WTC11 (cell line): ENCODE results near the gene CDKL2. TPM values are rescaled to one million over a fixed set of nuclear protein-coding genes. Genes with fewer than 3 reads are reported as not detected.
"Not testable (repeated sequence)": the region's sequence is repeated elsewhere in the genome, so short reads cannot be mapped to it uniquely, and the experiment has no call there.

Experiments used
- ATAC-seq: fragments of 200-7000 bp; cut with Tn5 transposase; 2 replicates; pipeline ENCODE4 v1.10.0; 2021; ENCODE audit warnings: mild to moderate bottlenecking, moderate library complexity
- CTCF ChIA-PET: fragments of 300-600 bp; sonication (Branson Sonifier 250); formaldehyde crosslinking; loops from one replicate; lab custom pipeline; 2021; ENCODE audit warnings: antibody characterized with exemption; lab: Charles Lee
- POLR2A ChIA-PET: fragments of 350-600 bp; sonication (Branson Sonifier 250); formaldehyde crosslinking; loops from one replicate; lab custom pipeline; 2021; ENCODE audit warnings: antibody characterized with exemption; lab: Charles Lee
- DNase-seq: peaks from one replicate; pipeline ENCODE4 v3.0.0; 2021; ENCODE audit warnings: low spot score
- H3K27ac Mint-ChIP-seq: 2 replicates; pipeline ENCODE4 v1.8.0; 2021; ENCODE audit warnings: mixed read lengths
- H3K27me3 Mint-ChIP-seq: 2 replicates; pipeline ENCODE4 v1.8.0; 2021; ENCODE audit warnings: low read depth, mild to moderate bottlenecking, moderate library complexity, mixed read lengths
- H3K36me3 Mint-ChIP-seq: 2 replicates; pipeline ENCODE4 v1.8.0; 2021; ENCODE audit warnings: mixed read lengths
- H3K4me1 Mint-ChIP-seq: 2 replicates; pipeline ENCODE4 v1.8.0; 2022; ENCODE audit warnings: mixed read lengths
- H3K4me3 Mint-ChIP-seq: 2 replicates; pipeline ENCODE4 v1.8.0; 2021; ENCODE audit warnings: mild to moderate bottlenecking, moderate library complexity, mixed read lengths
- H3K9me3 Mint-ChIP-seq: 2 replicates; pipeline ENCODE4 v1.8.0; 2021; ENCODE audit warnings: mixed read lengths
- CBFB ChIP-seq: sonication (generic); formaldehyde crosslinking; IDR thresholded peaks from 2 replicates; pipeline ENCODE4 v1.8.1; 2022; ENCODE audit warnings: mild to moderate bottlenecking, low read depth, missing genetic modification reagents
- CREM ChIP-seq: sonication (generic); formaldehyde crosslinking; IDR thresholded peaks from 2 replicates; pipeline ENCODE4 v1.8.1; 2022; ENCODE audit warnings: mild to moderate bottlenecking, missing genetic modification reagents, moderate library complexity
- ETV6 ChIP-seq: sonication (generic); formaldehyde crosslinking; IDR thresholded peaks from 2 replicates; pipeline ENCODE4 v1.8.1; 2022; ENCODE audit warnings: mild to moderate bottlenecking, missing genetic modification reagents
- GABPB1 ChIP-seq: sonication (generic); formaldehyde crosslinking; IDR thresholded peaks from 2 replicates; pipeline ENCODE4 v1.8.1; 2023; ENCODE audit warnings: mild to moderate bottlenecking, missing genetic modification reagents
- HMGA2 ChIP-seq: fragments of 250-450 bp; sonication (Bioruptor Pico); IDR thresholded peaks from 2 replicates; pipeline ENCODE4 v1.4.0; 2021; ENCODE audit warnings: mild to moderate bottlenecking, moderate library complexity
- NFYB ChIP-seq: sonication (generic); formaldehyde crosslinking; conservative IDR thresholded peaks from 2 replicates; pipeline ENCODE4 v1.8.0; 2022; ENCODE audit warnings: low read depth, missing genetic modification reagents
- RELA ChIP-seq: sonication (generic); formaldehyde crosslinking; IDR thresholded peaks from 2 replicates; pipeline ENCODE4 v1.8.1; 2022; ENCODE audit warnings: missing genetic modification reagents, mild to moderate bottlenecking, borderline replicate concordance
- TCF7 ChIP-seq: sonication (generic); formaldehyde crosslinking; IDR thresholded peaks from 2 replicates; pipeline ENCODE4 v1.8.0; 2022; ENCODE audit warnings: mild to moderate bottlenecking, low read depth, missing genetic modification reagents, moderate library complexity
- ZNF138 ChIP-seq: sonication (generic); formaldehyde crosslinking; conservative IDR thresholded peaks from 2 replicates; pipeline ENCODE4 v1.8.1; 2022; ENCODE audit warnings: mild to moderate bottlenecking, moderate library complexity, missing genetic modification reagents
- ZNF219 ChIP-seq: sonication (generic); formaldehyde crosslinking; IDR thresholded peaks from 2 replicates; pipeline ENCODE4 v1.8.0; 2023; ENCODE audit warnings: missing genetic modification reagents, mild to moderate bottlenecking, borderline replicate concordance
- total RNA-seq: library from RNA; stranded (reverse); gene quantifications from 3 replicates; pipeline ENCODE4 v1.2.3, GENCODE V29; 2021
- TF ChIP-seq, protein P1 (sequence below): fragments of 250-450 bp; sonication (Bioruptor Pico); IDR thresholded peaks from 2 replicates; pipeline ENCODE4 v1.9.0; 2021; ENCODE audit warnings: moderate library complexity, mild to moderate bottlenecking, inconsistent platforms, borderline replicate concordance
- TF ChIP-seq, protein P2 (sequence below): sonication (generic); formaldehyde crosslinking; IDR thresholded peaks from 2 replicates; pipeline ENCODE4 v1.8.0; 2022; ENCODE audit warnings: missing genetic modification reagents
- TF ChIP-seq, protein P3 (sequence below): sonication (generic); formaldehyde crosslinking; IDR thresholded peaks from 2 replicates; pipeline ENCODE4 v1.8.1; 2023; ENCODE audit warnings: mild to moderate bottlenecking, moderate library complexity, missing genetic modification reagents
- TF ChIP-seq, protein P4 (sequence below): sonication (generic); formaldehyde crosslinking; IDR thresholded peaks from 2 replicates; pipeline ENCODE4 v1.8.1; 2023; ENCODE audit warnings: mild to moderate bottlenecking, missing genetic modification reagents, moderate library complexity
- TF ChIP-seq, protein P5 (sequence below): fragments of 250-450 bp; sonication (Bioruptor Pico); IDR thresholded peaks from 2 replicates; pipeline ENCODE4 v1.9.0; 2021; ENCODE audit warnings: mild to moderate bottlenecking
- TF ChIP-seq, protein P6 (sequence below): sonication (generic); formaldehyde crosslinking; IDR thresholded peaks from 2 replicates; pipeline ENCODE4 v1.8.0; 2023; ENCODE audit warnings: missing genetic modification reagents, mild to moderate bottlenecking, borderline replicate concordance

The CDKL2 gene
- total RNA-seq, 1 experiment from 2014 or later: 1.7 TPM

DNA sequence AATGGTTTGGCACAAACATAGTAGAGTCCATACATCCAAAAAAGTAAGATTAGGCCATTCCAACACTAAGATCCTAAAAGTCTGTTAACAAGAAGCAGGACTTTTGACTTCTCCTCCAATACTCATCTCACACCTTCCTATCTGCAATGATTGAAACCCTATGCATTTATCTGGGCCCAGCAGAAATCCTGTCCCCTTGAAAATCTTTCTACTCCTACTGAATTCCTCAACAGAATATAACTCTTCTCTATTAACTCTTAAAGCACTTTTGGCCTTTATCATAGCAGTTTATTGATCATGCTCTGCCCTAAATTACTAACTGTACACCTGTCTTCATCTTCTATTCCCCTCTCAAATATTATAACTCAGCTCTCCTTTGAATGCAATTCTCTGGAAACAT lies 38.3 kb upstream of the CDKL2 start:
- no peak for DNase-seq
- H3K27ac Mint-ChIP-seq: peak overlapping the region; percentile 20
- peak overlapping the region; percentile 34 for H3K4me3 Mint-ChIP-seq
- H3K9me3 Mint-ChIP-seq: no peaks in the 10 kb centered on the region
- peaks cover 3% of the 10 kb centered on the region; the same call in 1 of the 2 replicates for H3K36me3 Mint-ChIP-seq
- CTCF ChIA-PET: interaction anchor here (0.6 to 2.1 kb wide), 6 partner anchors 37 to 179 kb away, joined by 3 to 14 read pairs (median 4); partner anchors contain the start of gene USO1
- TF ChIP-seq RELA (CRISPR knock-in tag) (no peak), GABPB1 (CRISPR knock-in tag) (no peak), CREM (CRISPR knock-in tag) (no peak), HMGA2 (CRISPR knock-in tag) (no peak)
- TF ChIP-seq, protein P1, sequence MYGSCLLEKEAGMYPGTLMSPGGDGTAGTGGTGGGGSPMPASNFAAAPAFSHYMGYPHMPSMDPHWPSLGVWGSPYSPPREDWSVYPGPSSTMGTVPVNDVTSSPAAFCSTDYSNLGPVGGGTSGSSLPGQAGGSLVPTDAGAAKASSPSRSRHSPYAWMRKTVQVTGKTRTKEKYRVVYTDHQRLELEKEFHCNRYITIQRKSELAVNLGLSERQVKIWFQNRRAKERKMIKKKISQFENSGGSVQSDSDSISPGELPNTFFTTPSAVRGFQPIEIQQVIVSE (CRISPR knock-in tag): no peak
- peaks cover 63% of the 10 kb centered on the region for H3K4me1 Mint-ChIP-seq
- no peak for ATAC-seq
- no peaks in the 10 kb centered on the region for H3K27me3 Mint-ChIP-seq
- POLR2A ChIA-PET: interaction anchor here (2.1 kb wide), 1 partner anchor 56 kb away, joined by 8 read pairs; the partner anchor contains the start of gene USO1

DNA sequence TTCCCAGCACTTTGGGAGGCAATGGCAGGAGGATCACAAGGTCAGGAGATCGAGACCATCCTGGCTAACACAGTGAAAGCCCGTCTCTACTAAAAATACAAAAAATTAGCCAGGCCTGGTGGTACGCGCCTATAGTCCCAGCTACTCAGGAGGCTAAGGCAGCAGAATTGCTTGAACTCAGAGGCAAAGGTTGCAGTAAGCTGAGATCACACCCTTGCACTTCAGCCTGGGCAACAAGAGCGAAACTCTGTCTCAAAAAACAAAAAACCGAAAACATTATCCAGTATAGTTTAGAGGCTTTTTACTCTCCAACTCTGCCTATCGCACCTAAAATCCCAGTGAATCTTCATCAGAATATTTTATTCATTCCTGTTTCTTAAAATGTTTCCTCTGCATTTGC lies 37.3 kb upstream of the CDKL2 start:
- DNase-seq, H3K36me3 Mint-ChIP-seq, H3K27me3 Mint-ChIP-seq, ATAC-seq, H3K9me3 Mint-ChIP-seq, POLR2A ChIA-PET: not testable (repeated sequence)
- CTCF ChIA-PET: interaction anchor here (1.6 to 2.1 kb wide), 3 partner anchors 41 to 180 kb away, joined by 3 to 8 read pairs (median 5); partner anchors contain the start of gene USO1
- Mint-ChIP-seq H3K4me3 (peak overlapping the region; percentile 24), H3K27ac (peak overlapping the region; percentile 80), H3K4me1 (peaks cover 65% of the 10 kb centered on the region)

DNA sequence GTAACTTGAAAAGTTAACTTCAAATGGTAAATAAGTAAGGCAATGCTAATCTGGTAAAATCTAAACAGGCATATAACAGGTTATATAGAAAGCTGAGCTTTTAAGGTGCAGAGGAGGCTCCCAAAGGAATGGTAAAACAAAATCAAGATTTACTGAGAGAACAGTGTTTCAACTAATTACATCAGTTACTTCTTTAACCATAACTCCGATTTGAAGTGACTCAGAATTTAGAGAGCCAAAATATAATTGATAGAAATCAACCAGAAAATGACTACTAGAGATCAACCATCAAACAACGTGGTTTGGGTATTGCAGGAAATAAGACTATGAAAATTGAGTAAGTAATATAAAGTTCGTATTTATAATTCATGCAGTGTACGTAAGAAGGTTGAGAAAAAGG lies 36.0 kb upstream of the CDKL2 start:
- ChIA-PET POLR2A (interaction anchor here (0.6 to 0.8 kb wide), 2 partner anchors 11 to 52 kb away, joined by 3 to 5 read pairs; no protein-coding TSS in a partner anchor), CTCF (no interaction called here)
- no peaks in the 10 kb centered on the region for H3K27me3 Mint-ChIP-seq
- peaks cover 62% of the 10 kb centered on the region for H3K4me1 Mint-ChIP-seq
- H3K4me3 Mint-ChIP-seq: 0 out of 2 replicates have a peak overlapping the region, but pooled peaks have one; percentile 8
- peak overlapping the region; percentile 33 for H3K27ac Mint-ChIP-seq
- ATAC-seq (no peak), DNase-seq (no peak)
- H3K9me3 Mint-ChIP-seq: no peaks in the 10 kb centered on the region
- H3K36me3 Mint-ChIP-seq: peaks cover 13% of the 10 kb centered on the region
- TF ChIP-seq RELA (CRISPR knock-in tag) (no peak), TCF7 (CRISPR knock-in tag) (no peak), ZNF138 (CRISPR knock-in tag) (no peak), ZNF219 (CRISPR knock-in tag) (no peak), ETV6 (CRISPR knock-in tag) (no peak), NFYB (no peak), HMGA2 (CRISPR knock-in tag) (no peak), GABPB1 (CRISPR knock-in tag) (no peak), CBFB (CRISPR knock-in tag) (no peak)
- TF ChIP-seq, protein P2, sequence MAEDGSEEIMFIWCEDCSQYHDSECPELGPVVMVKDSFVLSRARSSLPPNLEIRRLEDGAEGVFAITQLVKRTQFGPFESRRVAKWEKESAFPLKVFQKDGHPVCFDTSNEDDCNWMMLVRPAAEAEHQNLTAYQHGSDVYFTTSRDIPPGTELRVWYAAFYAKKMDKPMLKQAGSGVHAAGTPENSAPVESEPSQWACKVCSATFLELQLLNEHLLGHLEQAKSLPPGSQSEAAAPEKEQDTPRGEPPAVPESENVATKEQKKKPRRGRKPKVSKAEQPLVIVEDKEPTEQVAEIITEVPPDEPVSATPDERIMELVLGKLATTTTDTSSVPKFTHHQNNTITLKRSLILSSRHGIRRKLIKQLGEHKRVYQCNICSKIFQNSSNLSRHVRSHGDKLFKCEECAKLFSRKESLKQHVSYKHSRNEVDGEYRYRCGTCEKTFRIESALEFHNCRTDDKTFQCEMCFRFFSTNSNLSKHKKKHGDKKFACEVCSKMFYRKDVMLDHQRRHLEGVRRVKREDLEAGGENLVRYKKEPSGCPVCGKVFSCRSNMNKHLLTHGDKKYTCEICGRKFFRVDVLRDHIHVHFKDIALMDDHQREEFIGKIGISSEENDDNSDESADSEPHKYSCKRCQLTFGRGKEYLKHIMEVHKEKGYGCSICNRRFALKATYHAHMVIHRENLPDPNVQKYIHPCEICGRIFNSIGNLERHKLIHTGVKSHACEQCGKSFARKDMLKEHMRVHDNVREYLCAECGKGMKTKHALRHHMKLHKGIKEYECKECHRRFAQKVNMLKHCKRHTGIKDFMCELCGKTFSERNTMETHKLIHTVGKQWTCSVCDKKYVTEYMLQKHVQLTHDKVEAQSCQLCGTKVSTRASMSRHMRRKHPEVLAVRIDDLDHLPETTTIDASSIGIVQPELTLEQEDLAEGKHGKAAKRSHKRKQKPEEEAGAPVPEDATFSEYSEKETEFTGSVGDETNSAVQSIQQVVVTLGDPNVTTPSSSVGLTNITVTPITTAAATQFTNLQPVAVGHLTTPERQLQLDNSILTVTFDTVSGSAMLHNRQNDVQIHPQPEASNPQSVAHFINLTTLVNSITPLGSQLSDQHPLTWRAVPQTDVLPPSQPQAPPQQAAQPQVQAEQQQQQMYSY (CRISPR knock-in tag): no peak
- TF ChIP-seq, protein P3, sequence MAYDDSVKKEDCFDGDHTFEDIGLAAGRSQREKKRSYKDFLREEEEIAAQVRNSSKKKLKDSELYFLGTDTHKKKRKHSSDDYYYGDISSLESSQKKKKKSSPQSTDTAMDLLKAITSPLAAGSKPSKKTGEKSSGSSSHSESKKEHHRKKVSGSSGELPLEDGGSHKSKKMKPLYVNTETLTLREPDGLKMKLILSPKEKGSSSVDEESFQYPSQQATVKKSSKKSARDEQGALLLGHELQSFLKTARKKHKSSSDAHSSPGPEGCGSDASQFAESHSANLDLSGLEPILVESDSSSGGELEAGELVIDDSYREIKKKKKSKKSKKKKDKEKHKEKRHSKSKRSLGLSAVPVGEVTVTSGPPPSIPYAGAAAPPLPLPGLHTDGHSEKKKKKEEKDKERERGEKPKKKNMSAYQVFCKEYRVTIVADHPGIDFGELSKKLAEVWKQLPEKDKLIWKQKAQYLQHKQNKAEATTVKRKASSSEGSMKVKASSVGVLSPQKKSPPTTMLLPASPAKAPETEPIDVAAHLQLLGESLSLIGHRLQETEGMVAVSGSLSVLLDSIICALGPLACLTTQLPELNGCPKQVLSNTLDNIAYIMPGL (CRISPR knock-in tag): no peak
- TF ChIP-seq, protein P4, sequence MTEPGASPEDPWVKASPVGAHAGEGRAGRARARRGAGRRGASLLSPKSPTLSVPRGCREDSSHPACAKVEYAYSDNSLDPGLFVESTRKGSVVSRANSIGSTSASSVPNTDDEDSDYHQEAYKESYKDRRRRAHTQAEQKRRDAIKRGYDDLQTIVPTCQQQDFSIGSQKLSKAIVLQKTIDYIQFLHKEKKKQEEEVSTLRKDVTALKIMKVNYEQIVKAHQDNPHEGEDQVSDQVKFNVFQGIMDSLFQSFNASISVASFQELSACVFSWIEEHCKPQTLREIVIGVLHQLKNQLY (CRISPR knock-in tag): no peak
- TF ChIP-seq, protein P5, sequence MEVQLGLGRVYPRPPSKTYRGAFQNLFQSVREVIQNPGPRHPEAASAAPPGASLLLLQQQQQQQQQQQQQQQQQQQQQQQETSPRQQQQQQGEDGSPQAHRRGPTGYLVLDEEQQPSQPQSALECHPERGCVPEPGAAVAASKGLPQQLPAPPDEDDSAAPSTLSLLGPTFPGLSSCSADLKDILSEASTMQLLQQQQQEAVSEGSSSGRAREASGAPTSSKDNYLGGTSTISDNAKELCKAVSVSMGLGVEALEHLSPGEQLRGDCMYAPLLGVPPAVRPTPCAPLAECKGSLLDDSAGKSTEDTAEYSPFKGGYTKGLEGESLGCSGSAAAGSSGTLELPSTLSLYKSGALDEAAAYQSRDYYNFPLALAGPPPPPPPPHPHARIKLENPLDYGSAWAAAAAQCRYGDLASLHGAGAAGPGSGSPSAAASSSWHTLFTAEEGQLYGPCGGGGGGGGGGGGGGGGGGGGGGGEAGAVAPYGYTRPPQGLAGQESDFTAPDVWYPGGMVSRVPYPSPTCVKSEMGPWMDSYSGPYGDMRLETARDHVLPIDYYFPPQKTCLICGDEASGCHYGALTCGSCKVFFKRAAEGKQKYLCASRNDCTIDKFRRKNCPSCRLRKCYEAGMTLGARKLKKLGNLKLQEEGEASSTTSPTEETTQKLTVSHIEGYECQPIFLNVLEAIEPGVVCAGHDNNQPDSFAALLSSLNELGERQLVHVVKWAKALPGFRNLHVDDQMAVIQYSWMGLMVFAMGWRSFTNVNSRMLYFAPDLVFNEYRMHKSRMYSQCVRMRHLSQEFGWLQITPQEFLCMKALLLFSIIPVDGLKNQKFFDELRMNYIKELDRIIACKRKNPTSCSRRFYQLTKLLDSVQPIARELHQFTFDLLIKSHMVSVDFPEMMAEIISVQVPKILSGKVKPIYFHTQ (CRISPR knock-in tag): no peak
- TF ChIP-seq, protein P6, sequence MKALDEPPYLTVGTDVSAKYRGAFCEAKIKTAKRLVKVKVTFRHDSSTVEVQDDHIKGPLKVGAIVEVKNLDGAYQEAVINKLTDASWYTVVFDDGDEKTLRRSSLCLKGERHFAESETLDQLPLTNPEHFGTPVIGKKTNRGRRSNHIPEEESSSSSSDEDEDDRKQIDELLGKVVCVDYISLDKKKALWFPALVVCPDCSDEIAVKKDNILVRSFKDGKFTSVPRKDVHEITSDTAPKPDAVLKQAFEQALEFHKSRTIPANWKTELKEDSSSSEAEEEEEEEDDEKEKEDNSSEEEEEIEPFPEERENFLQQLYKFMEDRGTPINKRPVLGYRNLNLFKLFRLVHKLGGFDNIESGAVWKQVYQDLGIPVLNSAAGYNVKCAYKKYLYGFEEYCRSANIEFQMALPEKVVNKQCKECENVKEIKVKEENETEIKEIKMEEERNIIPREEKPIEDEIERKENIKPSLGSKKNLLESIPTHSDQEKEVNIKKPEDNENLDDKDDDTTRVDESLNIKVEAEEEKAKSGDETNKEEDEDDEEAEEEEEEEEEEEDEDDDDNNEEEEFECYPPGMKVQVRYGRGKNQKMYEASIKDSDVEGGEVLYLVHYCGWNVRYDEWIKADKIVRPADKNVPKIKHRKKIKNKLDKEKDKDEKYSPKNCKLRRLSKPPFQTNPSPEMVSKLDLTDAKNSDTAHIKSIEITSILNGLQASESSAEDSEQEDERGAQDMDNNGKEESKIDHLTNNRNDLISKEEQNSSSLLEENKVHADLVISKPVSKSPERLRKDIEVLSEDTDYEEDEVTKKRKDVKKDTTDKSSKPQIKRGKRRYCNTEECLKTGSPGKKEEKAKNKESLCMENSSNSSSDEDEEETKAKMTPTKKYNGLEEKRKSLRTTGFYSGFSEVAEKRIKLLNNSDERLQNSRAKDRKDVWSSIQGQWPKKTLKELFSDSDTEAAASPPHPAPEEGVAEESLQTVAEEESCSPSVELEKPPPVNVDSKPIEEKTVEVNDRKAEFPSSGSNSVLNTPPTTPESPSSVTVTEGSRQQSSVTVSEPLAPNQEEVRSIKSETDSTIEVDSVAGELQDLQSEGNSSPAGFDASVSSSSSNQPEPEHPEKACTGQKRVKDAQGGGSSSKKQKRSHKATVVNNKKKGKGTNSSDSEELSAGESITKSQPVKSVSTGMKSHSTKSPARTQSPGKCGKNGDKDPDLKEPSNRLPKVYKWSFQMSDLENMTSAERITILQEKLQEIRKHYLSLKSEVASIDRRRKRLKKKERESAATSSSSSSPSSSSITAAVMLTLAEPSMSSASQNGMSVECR (CRISPR knock-in tag): no peak
